GM23338 (cell line): ENCODE results near the gene CLDN9. TPM values are rescaled to one million over a fixed set of nuclear protein-coding genes. Genes with fewer than 3 reads are reported as not detected.

ENCODE experiments used
- ATAC-seq: fragments of 200-7000 bp; cut with Tn5 transposase; 3 replicates; pipeline ENCODE4 v1.9.1; 2020
- DNase-seq: peaks from one replicate; pipeline ENCODE4 v3.0.0-alpha.2; 2015; ENCODE audit warnings: low spot score
- H2AFZ ChIP-seq: fragments of 200-600 bp; sonication (generic); 2 replicates; pipeline ENCODE4 v1.8.0; 2016; ENCODE audit warnings: antibody characterized with exemption, mild to moderate bottlenecking, moderate library complexity
- H3F3A ChIP-seq: fragments of 200-600 bp; sonication (generic); replicated peaks from 2 replicates; pipeline ENCODE4 v1.8.0; 2017; ENCODE audit warnings: antibody characterized with exemption, mixed run types, low read depth
- H3K27ac ChIP-seq: fragments of 200-600 bp; sonication (generic); 2 replicates; pipeline ENCODE4 v1.6.1; 2016; ENCODE audit warnings: low read depth
- H3K27me3 ChIP-seq: fragments of 200-600 bp; sonication (generic); 2 replicates; pipeline ENCODE4 v1.8.0; 2016; ENCODE audit warnings: mild to moderate bottlenecking, mixed run types, moderate library complexity; ENCODE audit not compliant: insufficient read depth
- H3K36me3 ChIP-seq: fragments of 200-600 bp; sonication (generic); 2 replicates; pipeline ENCODE4 v1.8.0; 2016; ENCODE audit warnings: mild to moderate bottlenecking; ENCODE audit not compliant: insufficient read depth
- H3K4me1 ChIP-seq: fragments of 200-600 bp; sonication (generic); 2 replicates; pipeline ENCODE4 v1.8.0; 2016; ENCODE audit warnings: mild to moderate bottlenecking, moderate library complexity; ENCODE audit not compliant: insufficient read depth
- H3K4me2 ChIP-seq: fragments of 200-600 bp; sonication (generic); 2 replicates; pipeline ENCODE4 v1.7.1; 2017; ENCODE audit warnings: mixed run types
- H3K4me3 ChIP-seq: fragments of 200-600 bp; sonication (generic); 2 replicates; pipeline ENCODE4 v1.6.1; 2016; ENCODE audit warnings: mixed run types
- H3K79me2 ChIP-seq: fragments of 200-600 bp; sonication (generic); replicated peaks from 2 replicates; pipeline ENCODE4 v1.8.0; 2017; ENCODE audit warnings: mild to moderate bottlenecking; ENCODE audit not compliant: insufficient read depth
- H3K9me2 ChIP-seq: fragments of 200-600 bp; sonication (generic); 2 replicates; pipeline ENCODE4 v1.8.0; 2017; ENCODE audit not compliant: insufficient read depth
- H4K20me1 ChIP-seq: fragments of 200-600 bp; sonication (generic); replicated peaks from 2 replicates; pipeline ENCODE4 v1.8.0; 2017; ENCODE audit warnings: mild to moderate bottlenecking; ENCODE audit not compliant: insufficient read depth
- H3K27ac Mint-ChIP-seq: 2 replicates; pipeline ENCODE4 v1.8.0; 2020; ENCODE audit warnings: inconsistent platforms, mild to moderate bottlenecking, moderate library complexity, mixed read lengths
- H3K27me3 Mint-ChIP-seq: 3 replicates; pipeline ENCODE4 v1.8.0; 2022; ENCODE audit warnings: low read depth, mild to moderate bottlenecking, moderate library complexity, mixed read lengths, inconsistent platforms; ENCODE audit not compliant: insufficient read depth, poor library complexity
- H3K36me3 Mint-ChIP-seq: 3 replicates; pipeline ENCODE4 v1.8.0; 2021; ENCODE audit warnings: low read depth, mild to moderate bottlenecking, inconsistent platforms, moderate library complexity, mixed read lengths
- H3K4me1 Mint-ChIP-seq: 3 replicates; pipeline ENCODE4 v1.8.0; 2020; ENCODE audit warnings: mild to moderate bottlenecking, inconsistent platforms, mixed read lengths
- H3K4me3 Mint-ChIP-seq: 3 replicates; pipeline ENCODE4 v1.8.0; 2021; ENCODE audit warnings: moderate library complexity, mild to moderate bottlenecking, inconsistent platforms, mixed read lengths
- H3K9me3 Mint-ChIP-seq: 3 replicates; pipeline ENCODE4 v1.8.0; 2020; ENCODE audit warnings: moderate library complexity, mild to moderate bottlenecking, inconsistent platforms, mixed read lengths
- CREB1 ChIP-seq: fragments of 250-450 bp; sonication (Bioruptor Pico); IDR thresholded peaks from 2 replicates; pipeline ENCODE4 v1.5.0; 2020; ENCODE audit warnings: low read depth, mild to moderate bottlenecking, moderate library complexity
- ETS1 ChIP-seq: IDR thresholded peaks from 2 replicates; pipeline ENCODE4 v1.6.1; 2016; ENCODE audit warnings: antibody characterized with exemption
- EZH2 ChIP-seq: fragments of 200-600 bp; sonication (generic); IDR thresholded peaks from one replicate; pipeline ENCODE4 v1.8.0; 2017; ENCODE audit warnings: antibody characterized with exemption, mild to moderate bottlenecking, low read depth; ENCODE audit not compliant: unreplicated experiment
- EZH2phosphoT487 ChIP-seq: fragments of 200-600 bp; sonication (generic); IDR thresholded peaks from one replicate; pipeline ENCODE4 v1.8.1; 2018; ENCODE audit warnings: antibody characterized with exemption; ENCODE audit not compliant: unreplicated experiment
- JUNB ChIP-seq: IDR thresholded peaks from one replicate; pipeline ENCODE4 v1.6.1; 2016; ENCODE audit warnings: antibody characterized with exemption; ENCODE audit not compliant: unreplicated experiment
- NANOG ChIP-seq: IDR thresholded peaks from 2 replicates; pipeline ENCODE4 v1.6.1; 2016; ENCODE audit warnings: antibody characterized with exemption, borderline replicate concordance
- POLR2AphosphoS5 ChIP-seq: IDR thresholded peaks from 2 replicates; pipeline ENCODE4 v1.6.1; 2016; ENCODE audit warnings: antibody characterized with exemption, low read depth
- REST ChIP-seq: IDR thresholded peaks from one replicate; pipeline ENCODE4 v1.6.1; 2018; ENCODE audit warnings: antibody characterized with exemption; ENCODE audit not compliant: unreplicated experiment
- STAT1 ChIP-seq: IDR thresholded peaks from one replicate; pipeline ENCODE4 v1.6.1; 2016; ENCODE audit warnings: antibody characterized with exemption; ENCODE audit not compliant: unreplicated experiment
- ZNF114 ChIP-seq: fragments of 250-450 bp; sonication (Bioruptor Pico); IDR thresholded peaks from 2 replicates; pipeline ENCODE4 v1.5.0; 2020; ENCODE audit warnings: mild to moderate bottlenecking, moderate library complexity
- ZNF331 ChIP-seq: fragments of 250-450 bp; sonication (Bioruptor Pico); IDR thresholded peaks from 2 replicates; pipeline ENCODE4 v1.5.0; 2020; ENCODE audit warnings: low read depth, mild to moderate bottlenecking, moderate library complexity
- ZNF462 ChIP-seq: fragments of 250-450 bp; sonication (Bioruptor Pico); IDR thresholded peaks from 2 replicates; pipeline ENCODE4 v1.5.0; 2020; ENCODE audit warnings: mild to moderate bottlenecking, moderate library complexity
- polyA plus RNA-seq: library from polyadenylated mRNA; unstranded; fragments of >200 nt; fragmentation: Nextera tagmentation; extraction: Ambion mirVana; gene quantifications from 2 replicates; pipeline ENCODE4 v1.2.1, GENCODE V29; 2016
- total RNA-seq: library from RNA; depleted of rRNA; stranded (reverse); fragments of >200 nt; shearing (Covaris generic); gene quantifications from 2 replicates; pipeline ENCODE4 v1.2.3, GENCODE V29; 2014
- TF ChIP-seq, protein P1 (sequence below), 2 experiments: fragments of 200-600 bp in 1 of 2; sonication (generic) in 1 of 2; conservative IDR thresholded peaks; 2 replicates each; pipeline versions ENCODE4 v1.5.1 to v1.6.1; 2016 to 2017; ENCODE audit warnings: antibody characterized with exemption in 2 of 2, low read depth in 2 of 2, mild to moderate bottlenecking in 2 of 2, moderate library complexity in 1 of 2

CLDN9 gene
- total and polyA plus RNA-seq, 2 experiments from 2014 or later, result 1.8 to 3.0 TPM

DNA sequence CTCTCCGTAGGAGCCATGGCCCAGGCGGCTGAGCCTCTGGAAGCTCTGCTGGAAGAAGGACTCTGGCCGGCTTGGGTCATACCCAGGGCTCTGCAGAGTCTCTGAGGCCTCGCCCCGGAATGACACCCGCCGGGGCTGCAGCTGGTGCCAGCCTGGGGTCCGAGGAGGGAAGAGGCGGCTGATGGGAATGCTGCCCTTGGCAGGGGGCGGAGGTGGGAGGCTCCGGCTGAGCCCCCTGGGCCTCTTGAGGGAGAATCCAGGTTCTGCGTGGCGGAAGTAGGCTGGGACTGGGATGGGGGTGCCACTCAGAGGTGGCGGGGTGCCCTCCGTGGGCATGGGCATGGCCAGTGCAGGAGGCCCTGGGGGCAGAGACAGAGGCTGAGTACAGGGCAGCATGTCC lies 36.0 kb upstream of the CLDN9 start:
- peaks cover 37% of the 10 kb centered on the region for H3K36me3 Mint-ChIP-seq
- H3K27me3 ChIP-seq, result no peaks in the 10 kb centered on the region
- H3K36me3 ChIP-seq, result 0 out of 2 replicates have a peak, but pooled peaks cover 3% of the 10 kb centered on the region
- H3K79me2 ChIP-seq, result peaks cover 14% of the 10 kb centered on the region
- no peak overlapping the region for H2AFZ ChIP-seq
- no peak overlapping the region for H3K4me2 ChIP-seq
- peaks cover 11% of the 10 kb centered on the region; the same call in 1 of the 2 replicates for H4K20me1 ChIP-seq
- H3K27ac Mint-ChIP-seq, result no peak overlapping the region
- H3K4me1 ChIP-seq, result peaks cover 9% of the 10 kb centered on the region; the same call in 1 of the 2 replicates
- DNase-seq, result no peak
- H3K9me2 ChIP-seq, result no peaks in the 10 kb centered on the region
- peaks cover 20% of the 10 kb centered on the region for H3F3A ChIP-seq
- H3K4me3 Mint-ChIP-seq, result no peak overlapping the region; the same call in 2 of the 3 replicates
- peaks cover 2% of the 10 kb centered on the region; the same call in 1 of the 3 replicates for H3K9me3 Mint-ChIP-seq
- ATAC-seq, result no peak
- no peak overlapping the region for H3K4me3 ChIP-seq
- peaks cover 19% of the 10 kb centered on the region for H3K27me3 Mint-ChIP-seq
- peaks cover 18% of the 10 kb centered on the region for H3K4me1 Mint-ChIP-seq
- H3K27ac ChIP-seq, result no peak overlapping the region
- TF ChIP-seq NANOG (no peak), REST (no peak), POLR2AphosphoS5 (no peak), CREB1 (CRISPR knock-in tag) (no peak), STAT1 (no peak), EZH2phosphoT487 (no peak), ZNF114 (CRISPR knock-in tag) (no peak), ETS1 (no peak), ZNF331 (CRISPR knock-in tag) (no peak), ZNF462 (CRISPR knock-in tag) (no peak), JUNB (no peak), EZH2 (no peak)
- TF ChIP-seq, protein P1, sequence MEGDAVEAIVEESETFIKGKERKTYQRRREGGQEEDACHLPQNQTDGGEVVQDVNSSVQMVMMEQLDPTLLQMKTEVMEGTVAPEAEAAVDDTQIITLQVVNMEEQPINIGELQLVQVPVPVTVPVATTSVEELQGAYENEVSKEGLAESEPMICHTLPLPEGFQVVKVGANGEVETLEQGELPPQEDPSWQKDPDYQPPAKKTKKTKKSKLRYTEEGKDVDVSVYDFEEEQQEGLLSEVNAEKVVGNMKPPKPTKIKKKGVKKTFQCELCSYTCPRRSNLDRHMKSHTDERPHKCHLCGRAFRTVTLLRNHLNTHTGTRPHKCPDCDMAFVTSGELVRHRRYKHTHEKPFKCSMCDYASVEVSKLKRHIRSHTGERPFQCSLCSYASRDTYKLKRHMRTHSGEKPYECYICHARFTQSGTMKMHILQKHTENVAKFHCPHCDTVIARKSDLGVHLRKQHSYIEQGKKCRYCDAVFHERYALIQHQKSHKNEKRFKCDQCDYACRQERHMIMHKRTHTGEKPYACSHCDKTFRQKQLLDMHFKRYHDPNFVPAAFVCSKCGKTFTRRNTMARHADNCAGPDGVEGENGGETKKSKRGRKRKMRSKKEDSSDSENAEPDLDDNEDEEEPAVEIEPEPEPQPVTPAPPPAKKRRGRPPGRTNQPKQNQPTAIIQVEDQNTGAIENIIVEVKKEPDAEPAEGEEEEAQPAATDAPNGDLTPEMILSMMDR (conservative IDR thresholded peaks at IDR 0.05; ENCODE audit: low read depth in 2 of 2), result no peak
